Measurements from ENCODE around the gene KLHL7.
"Not testable (repeated sequence)": the region's sequence is repeated elsewhere in the genome, so short reads cannot be mapped to it uniquely, and the experiment has no call there.

- not testable (repeated sequence) for TF ChIP-seq CTCF (IDR thresholded peaks at IDR 0.05); EP300 (IDR thresholded peaks at IDR 0.05; ENCODE audit: low read depth); POLR2AphosphoS5 (IDR thresholded peaks at IDR 0.05); POLR2A (IDR thresholded peaks at IDR 0.05)
These were observed 26.2 kb downstream of the KLHL7 start for GRCh38 chr7:23131799-23132198.
